Immature natural killer cell (primary cell): ENCODE measurements around the gene HLA-DOA. TPM values are rescaled to one million over a fixed set of nuclear protein-coding genes. Genes with fewer than 3 reads are reported as not detected.
A peak's percentile ranks its signal among the peaks of the same experiment; 100 is the strongest.

Source experiments
- DNase-seq, 3 donors: peaks; one replicate each; pipeline ENCODE4 v3.0.0; 2022; ENCODE audit warnings: mixed read lengths in 1 of 3
- H3K27ac Mint-ChIP-seq, 6 donors: one replicate each; pipeline ENCODE4 v1.8.0; 2020; ENCODE audit warnings: mixed read lengths in 6 of 6, mild to moderate bottlenecking in 5 of 6, inconsistent platforms in 4 of 6, moderate library complexity in 3 of 6
- H3K27me3 Mint-ChIP-seq, 3 donors: one replicate each; pipeline ENCODE4 v1.8.0; 2020 to 2021; ENCODE audit warnings: low read depth in 3 of 3, mild to moderate bottlenecking in 3 of 3, mixed read lengths in 3 of 3, moderate library complexity in 3 of 3, inconsistent platforms in 1 of 3
- H3K36me3 Mint-ChIP-seq, 3 donors: one replicate each; pipeline ENCODE4 v1.8.0; 2020; ENCODE audit warnings: mixed read lengths in 3 of 3, inconsistent platforms in 2 of 3, mild to moderate bottlenecking in 2 of 3
- H3K4me1 Mint-ChIP-seq, 2 donors: one replicate each; pipeline ENCODE4 v1.8.0; 2020; ENCODE audit warnings: inconsistent platforms in 2 of 2, mild to moderate bottlenecking in 2 of 2, mixed read lengths in 2 of 2, moderate library complexity in 1 of 2
- H3K4me3 Mint-ChIP-seq, 5 donors: one replicate each; pipeline ENCODE4 v1.8.0; 2020; ENCODE audit warnings: mild to moderate bottlenecking in 5 of 5, mixed read lengths in 5 of 5, inconsistent platforms in 3 of 5, moderate library complexity in 3 of 5
- H3K9me3 Mint-ChIP-seq, 6 donors: one replicate each; pipeline ENCODE4 v1.8.0; 2020; ENCODE audit warnings: mild to moderate bottlenecking in 6 of 6, mixed read lengths in 6 of 6, inconsistent platforms in 4 of 6, moderate library complexity in 3 of 6
- polyA plus RNA-seq, 3 donors: library from polyadenylated mRNA; unstranded; fragments of 300-500 nt; fragmentation: Illumina TruSeq; gene quantifications; one replicate each; pipeline ENCODE4 v1.2.3, GENCODE V29; 2021

Gene HLA-DOA
- polyA plus RNA-seq = 1 to 10 TPM in 2 of 3 donors, under 1 TPM in 1; 0.37 to 5.2 (median 2.8) TPM

- peak; percentile 24 to 45 (median 41) for DNase-seq
- peak within 1 kb of the TSS in 3 of 6 donors; percentile 70 to 81 (median 73) for H3K27ac Mint-ChIP-seq
- no peaks in the 10 kb centered on the region for H3K36me3 Mint-ChIP-seq
- peaks cover 10 to 14% of the 10 kb centered on the region in 2 donors for H3K4me1 Mint-ChIP-seq
- peak within 1 kb of the TSS; percentile 68 to 77 (median 74) for H3K4me3 Mint-ChIP-seq
- H3K27me3 Mint-ChIP-seq = peaks cover 0 to 13% (median 3%) of the 10 kb centered on the region in 3 donors
- no peaks in the 10 kb centered on the region for H3K9me3 Mint-ChIP-seq
These were observed at the start of gene HLA-DOA for GRCh38 chr6:33008944-33009861. HLA-DOA (minus strand) TSS chr6:33009591.

GRCh38 chr6:33057222-33058150, 48.1 kb upstream of the HLA-DOA start:
- Mint-ChIP-seq H3K27ac (peak overlapping the region in 2 of 6 donors; percentile 1 to 13), H3K36me3 (no peaks in the 10 kb centered on the region), H3K27me3 (peaks cover 1 to 6% (median 2%) of the 10 kb centered on the region in 3 donors), H3K4me1 (peaks cover 0 to 12% of the 10 kb centered on the region in 2 donors), H3K4me3 (peak overlapping the region in 1 of 5 donors; percentile 37), H3K9me3 (no peaks in the 10 kb centered on the region)
- DNase-seq = no peak

GRCh38 chr6:33053230-33053629, 43.8 kb upstream of the HLA-DOA start:
- no peak overlapping the region for H3K27ac Mint-ChIP-seq

GRCh38 chr6:33052627-33053026, 43.2 kb upstream of the HLA-DOA start:
- Mint-ChIP-seq H3K4me3 (no peak overlapping the region), H3K36me3 (no peaks in the 10 kb centered on the region), H3K27ac (no peak overlapping the region), H3K9me3 (no peaks in the 10 kb centered on the region), H3K4me1 (peaks cover 0 to 11% of the 10 kb centered on the region in 2 donors), H3K27me3 (peaks cover 3 to 8% (median 4%) of the 10 kb centered on the region in 3 donors)
- DNase-seq = no peak

More at GRCh38 chr6:33053230-33053629, 43.8 kb upstream of the HLA-DOA start:
- H3K9me3 Mint-ChIP-seq = no peaks in the 10 kb centered on the region
- DNase-seq = no peak
- H3K36me3 Mint-ChIP-seq = no peaks in the 10 kb centered on the region
- H3K4me3 Mint-ChIP-seq = no peak overlapping the region
- H3K27me3 Mint-ChIP-seq = peaks cover 3 to 8% (median 4%) of the 10 kb centered on the region in 3 donors
- peaks cover 0 to 12% of the 10 kb centered on the region in 2 donors for H3K4me1 Mint-ChIP-seq

GRCh38 chr6:33050014-33050810, 40.8 kb upstream of the HLA-DOA start:
- Mint-ChIP-seq H3K27ac (no peak overlapping the region), H3K9me3 (peaks cover 0 to 4% (median 0%) of the 10 kb centered on the region in 6 donors), H3K4me1 (no peaks in the 10 kb centered on the region), H3K27me3 (peaks cover 2 to 20% (median 4%) of the 10 kb centered on the region in 3 donors), H3K4me3 (no peak overlapping the region), H3K36me3 (no peaks in the 10 kb centered on the region)
- no peak for DNase-seq

GRCh38 chr6:33049323-33050013, 40.1 kb upstream of the HLA-DOA start:
- H3K9me3 Mint-ChIP-seq = peaks cover 0 to 4% (median 0%) of the 10 kb centered on the region in 6 donors
- no peaks in the 10 kb centered on the region for H3K4me1 Mint-ChIP-seq
- DNase-seq = no peak
- no peak overlapping the region for H3K27ac Mint-ChIP-seq
- H3K36me3 Mint-ChIP-seq = peaks cover 0 to 2% (median 0%) of the 10 kb centered on the region in 3 donors
- H3K4me3 Mint-ChIP-seq = no peak overlapping the region
- H3K27me3 Mint-ChIP-seq = peaks cover 2 to 21% (median 4%) of the 10 kb centered on the region in 3 donors

- peaks cover 0 to 19% (median 9%) of the 10 kb centered on the region in 3 donors for H3K27me3 Mint-ChIP-seq
- no peaks in the 10 kb centered on the region for H3K4me1 Mint-ChIP-seq
- H3K36me3 Mint-ChIP-seq = peaks cover 0 to 5% (median 3%) of the 10 kb centered on the region in 3 donors
- no peak overlapping the region for H3K4me3 Mint-ChIP-seq
- H3K9me3 Mint-ChIP-seq = peaks cover 2 to 11% (median 5%) of the 10 kb centered on the region in 6 donors
- no peak for DNase-seq
- H3K27ac Mint-ChIP-seq = no peak overlapping the region
These were observed 30.8 kb upstream of the HLA-DOA start for GRCh38 chr6:33040157-33040556.

GRCh38 chr6:33036535-33036934, 27.1 kb upstream of the HLA-DOA start:
- H3K36me3 Mint-ChIP-seq = peaks cover 0 to 8% (median 3%) of the 10 kb centered on the region in 3 donors
- H3K9me3 Mint-ChIP-seq = peaks cover 2 to 19% (median 8%) of the 10 kb centered on the region in 6 donors
- DNase-seq = no peak
- H3K27me3 Mint-ChIP-seq = peaks cover 0 to 13% (median 8%) of the 10 kb centered on the region in 3 donors
- H3K27ac Mint-ChIP-seq = no peak overlapping the region
- H3K4me3 Mint-ChIP-seq = no peak overlapping the region
- no peaks in the 10 kb centered on the region for H3K4me1 Mint-ChIP-seq

GRCh38 chr6:33034554-33034953, 25.2 kb upstream of the HLA-DOA start:
- no peak overlapping the region for H3K4me3 Mint-ChIP-seq
- peaks cover 2 to 19% (median 8%) of the 10 kb centered on the region in 6 donors for H3K9me3 Mint-ChIP-seq
- peaks cover 0 to 8% (median 3%) of the 10 kb centered on the region in 3 donors for H3K36me3 Mint-ChIP-seq
- no peaks in the 10 kb centered on the region for H3K4me1 Mint-ChIP-seq
- no peak overlapping the region for H3K27ac Mint-ChIP-seq
- no peak for DNase-seq
- peaks cover 4 to 12% (median 8%) of the 10 kb centered on the region in 3 donors for H3K27me3 Mint-ChIP-seq

- Mint-ChIP-seq H3K9me3 (peaks cover 0 to 9% (median 4%) of the 10 kb centered on the region in 6 donors), H3K4me3 (no peak overlapping the region), H3K27me3 (peaks cover 4 to 8% (median 6%) of the 10 kb centered on the region in 3 donors), H3K36me3 (peaks cover 0 to 3% (median 3%) of the 10 kb centered on the region in 3 donors), H3K4me1 (peaks cover 0 to 4% of the 10 kb centered on the region in 2 donors), H3K27ac (peak overlapping the region in 2 of 6 donors; percentile 0 to 63)
- DNase-seq = no peak
These were observed 20.9 kb upstream of the HLA-DOA start for GRCh38 chr6:33030245-33030644.

- Mint-ChIP-seq H3K27ac (peak overlapping the region in 3 of 6 donors; percentile 0 to 70 (median 63)), H3K36me3 (peaks cover 0 to 2% (median 0%) of the 10 kb centered on the region in 3 donors), H3K9me3 (peaks cover 0 to 2% (median 0%) of the 10 kb centered on the region in 6 donors), H3K4me1 (peaks cover 0 to 4% of the 10 kb centered on the region in 2 donors), H3K4me3 (no peak overlapping the region), H3K27me3 (peaks cover 3 to 8% (median 4%) of the 10 kb centered on the region in 3 donors)
- peak in 2 of 3 donors; percentile 11 to 13 for DNase-seq
These were observed 20.2 kb upstream of the HLA-DOA start for GRCh38 chr6:33029328-33030184.
